Fibroblast of pulmonary artery (primary cell): ENCODE results near the gene BEAN1.
"Not testable (repeated sequence)": the region's sequence is repeated elsewhere in the genome, so short reads cannot be mapped to it uniquely, and the experiment has no call there.

Source experiments
- DNase-seq: peaks from one replicate; pipeline ENCODE4 v3.0.0-alpha.2; 2010; ENCODE audit warnings: low read depth
- H3K4me3 ChIP-seq: replicated peaks from 2 replicates; pipeline ENCODE4 v1.5.1; 2011; ENCODE audit warnings: low read depth, mild to moderate bottlenecking, control low read depth, low read length, moderate library complexity
- TF ChIP-seq, protein P1 (sequence below): IDR thresholded peaks from 2 replicates; pipeline ENCODE4 v1.5.1; 2011; ENCODE audit warnings: mild to moderate bottlenecking, control low read depth, low read length, inconsistent platforms; ENCODE audit errors: missing control alignments

BEAN1 gene

DNA sequence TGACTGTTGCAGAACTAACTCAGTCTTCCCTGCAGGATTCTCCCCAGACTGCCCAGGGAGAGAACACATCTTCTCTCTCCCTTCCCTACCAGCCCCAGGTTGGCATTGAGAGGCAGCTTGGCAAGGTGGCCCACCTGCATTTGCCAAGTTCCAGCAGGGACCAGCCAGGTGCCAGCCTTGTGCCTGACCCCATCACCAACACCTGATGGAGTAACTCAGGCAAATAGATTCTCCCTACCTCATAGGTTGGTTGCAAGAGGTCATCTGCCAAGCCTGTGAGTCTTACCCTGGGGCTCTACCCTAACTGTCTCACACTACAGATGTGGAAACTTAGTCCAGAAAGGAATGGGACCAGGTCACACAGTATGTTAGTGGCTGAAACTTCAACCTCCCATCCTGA lies 20.4 kb downstream of the BEAN1 start:
- TF ChIP-seq, protein P1, sequence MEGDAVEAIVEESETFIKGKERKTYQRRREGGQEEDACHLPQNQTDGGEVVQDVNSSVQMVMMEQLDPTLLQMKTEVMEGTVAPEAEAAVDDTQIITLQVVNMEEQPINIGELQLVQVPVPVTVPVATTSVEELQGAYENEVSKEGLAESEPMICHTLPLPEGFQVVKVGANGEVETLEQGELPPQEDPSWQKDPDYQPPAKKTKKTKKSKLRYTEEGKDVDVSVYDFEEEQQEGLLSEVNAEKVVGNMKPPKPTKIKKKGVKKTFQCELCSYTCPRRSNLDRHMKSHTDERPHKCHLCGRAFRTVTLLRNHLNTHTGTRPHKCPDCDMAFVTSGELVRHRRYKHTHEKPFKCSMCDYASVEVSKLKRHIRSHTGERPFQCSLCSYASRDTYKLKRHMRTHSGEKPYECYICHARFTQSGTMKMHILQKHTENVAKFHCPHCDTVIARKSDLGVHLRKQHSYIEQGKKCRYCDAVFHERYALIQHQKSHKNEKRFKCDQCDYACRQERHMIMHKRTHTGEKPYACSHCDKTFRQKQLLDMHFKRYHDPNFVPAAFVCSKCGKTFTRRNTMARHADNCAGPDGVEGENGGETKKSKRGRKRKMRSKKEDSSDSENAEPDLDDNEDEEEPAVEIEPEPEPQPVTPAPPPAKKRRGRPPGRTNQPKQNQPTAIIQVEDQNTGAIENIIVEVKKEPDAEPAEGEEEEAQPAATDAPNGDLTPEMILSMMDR = no peak

DNA sequence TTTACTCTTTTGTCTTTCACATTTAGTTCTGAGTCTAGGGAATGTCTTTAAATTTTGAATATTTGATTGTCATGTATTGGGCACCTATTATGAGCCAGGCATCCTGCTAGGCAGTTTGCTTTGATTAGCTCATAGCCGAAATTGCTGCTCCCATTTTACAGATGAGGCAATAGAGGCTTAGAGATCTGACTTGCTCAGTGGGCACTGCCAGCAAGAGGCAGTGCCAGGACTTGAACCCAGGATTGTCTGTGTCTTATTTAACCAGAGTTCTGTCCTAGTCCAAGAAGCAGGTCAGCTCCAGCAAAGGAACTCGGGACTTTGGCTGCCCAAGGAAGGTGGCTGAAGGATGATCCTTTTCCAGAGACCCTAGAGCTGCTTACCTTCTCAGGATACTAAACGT lies 24.5 kb downstream of the BEAN1 start:
- no peak overlapping the region for H3K4me3 ChIP-seq
- no peak for DNase-seq
- TF ChIP-seq, protein P1 = no peak

More for the DNA sequence above, 20.4 kb downstream of the BEAN1 start:
- no peak overlapping the region for H3K4me3 ChIP-seq
- DNase-seq = no peak

DNA sequence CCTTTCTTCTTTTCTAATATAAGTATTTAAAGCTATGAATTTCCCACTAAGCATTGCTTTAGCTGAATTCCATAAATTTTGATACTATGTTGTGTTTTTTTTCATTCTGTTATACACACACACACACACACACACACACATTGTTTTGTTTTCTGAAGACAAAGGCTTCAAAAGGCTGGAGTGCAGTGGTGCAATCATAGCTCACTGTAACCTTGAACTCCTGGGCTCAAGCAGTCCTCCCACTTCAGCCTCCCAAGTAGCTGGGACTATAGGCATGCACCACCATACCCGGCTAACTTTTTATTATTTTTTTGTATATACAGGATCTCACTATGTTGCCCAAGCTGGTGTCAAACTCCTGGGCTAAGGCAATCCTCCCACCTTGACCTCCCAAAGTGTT lies 26.1 kb downstream of the BEAN1 start:
- peak; percentile 23 for DNase-seq
- not testable (repeated sequence) for H3K4me3 ChIP-seq

DNA sequence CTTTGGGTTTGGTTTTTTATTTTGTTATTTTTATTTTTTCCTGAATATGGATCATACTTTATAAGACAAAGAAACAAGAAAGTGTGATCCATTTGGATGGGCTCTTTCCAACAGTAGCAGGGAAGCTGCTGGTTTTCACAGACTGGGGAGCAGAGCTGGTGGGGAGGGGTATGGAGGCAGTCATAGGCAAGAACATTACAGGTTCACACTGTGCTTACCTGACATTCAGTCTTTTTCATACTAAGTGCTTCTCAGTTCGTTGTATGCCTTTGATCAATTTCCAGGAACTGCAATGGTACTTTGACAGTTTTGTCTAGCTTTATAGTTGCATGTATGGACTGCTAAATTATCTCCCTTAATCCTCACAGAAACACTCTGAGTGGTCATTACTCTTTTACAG lies 27.7 kb downstream of the BEAN1 start:
- DNase-seq = no peak
- TF ChIP-seq, protein P1 = no peak
- no peak overlapping the region for H3K4me3 ChIP-seq

DNA sequence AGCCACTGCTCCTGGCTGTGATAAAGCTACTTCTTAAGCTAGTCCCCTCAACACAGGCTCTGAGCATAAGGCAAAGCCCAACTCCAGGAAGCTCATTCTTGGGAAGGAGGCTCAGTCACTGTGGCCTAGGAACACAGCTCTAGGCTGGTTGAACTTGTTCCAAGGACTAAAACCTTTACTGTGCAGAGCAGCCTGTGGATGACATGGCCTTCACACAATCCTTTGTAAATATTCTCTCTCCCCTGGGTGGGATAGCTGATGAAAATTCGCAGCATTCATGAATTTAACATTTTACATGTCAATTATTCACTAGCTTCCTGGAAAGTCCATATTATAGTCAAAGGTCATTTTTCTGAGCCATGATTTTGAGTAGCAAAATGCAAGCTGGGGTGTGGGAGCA lies 28.9 kb downstream of the BEAN1 start:
- no peak overlapping the region for H3K4me3 ChIP-seq
- no peak for DNase-seq
- TF ChIP-seq, protein P1 = no peak

DNA sequence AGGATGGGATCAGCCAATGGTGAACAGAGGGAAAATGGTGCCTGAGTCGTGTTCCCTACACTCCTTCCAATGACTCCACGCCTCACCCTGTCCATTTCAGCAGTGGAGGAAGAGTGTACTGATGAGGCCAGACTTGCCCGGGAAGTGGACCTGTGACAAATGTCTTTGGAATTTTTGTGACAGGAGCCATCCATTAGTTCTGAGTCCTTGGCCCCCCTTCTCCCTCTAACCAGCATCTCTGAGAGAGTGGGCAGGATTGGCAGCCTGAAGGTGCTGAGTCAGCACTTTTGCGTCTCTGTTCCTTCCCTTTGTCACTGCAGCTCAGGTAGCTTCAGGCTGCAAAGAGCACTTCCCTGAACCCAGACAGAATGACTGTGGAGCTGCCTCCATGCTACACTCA lies 30.8 kb downstream of the BEAN1 start:
- TF ChIP-seq, protein P1 = no peak
- H3K4me3 ChIP-seq = no peak overlapping the region
- DNase-seq = no peak

DNA sequence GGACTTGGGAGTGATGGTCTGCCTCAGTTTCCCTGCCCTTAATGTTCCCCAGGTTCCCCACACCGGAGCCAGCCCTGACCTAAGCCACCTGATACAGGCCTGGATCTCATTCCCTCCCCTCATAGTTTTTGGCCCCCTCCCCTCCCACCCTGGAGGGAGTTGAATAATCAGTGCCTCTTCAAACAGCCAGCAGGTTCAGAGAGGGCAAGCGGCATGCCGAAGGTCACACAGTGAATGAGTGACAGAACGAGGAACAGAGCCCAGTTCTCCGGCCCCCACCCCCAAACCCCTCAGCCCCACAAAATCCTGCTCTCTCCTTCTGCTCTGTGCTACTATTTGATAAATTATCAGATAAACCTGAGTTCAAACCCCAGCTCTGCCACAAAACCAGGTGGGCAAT lies 31.2 kb downstream of the BEAN1 start:
- H3K4me3 ChIP-seq = no peak overlapping the region
- no peak for DNase-seq
- TF ChIP-seq, protein P1 = no peak

DNA sequence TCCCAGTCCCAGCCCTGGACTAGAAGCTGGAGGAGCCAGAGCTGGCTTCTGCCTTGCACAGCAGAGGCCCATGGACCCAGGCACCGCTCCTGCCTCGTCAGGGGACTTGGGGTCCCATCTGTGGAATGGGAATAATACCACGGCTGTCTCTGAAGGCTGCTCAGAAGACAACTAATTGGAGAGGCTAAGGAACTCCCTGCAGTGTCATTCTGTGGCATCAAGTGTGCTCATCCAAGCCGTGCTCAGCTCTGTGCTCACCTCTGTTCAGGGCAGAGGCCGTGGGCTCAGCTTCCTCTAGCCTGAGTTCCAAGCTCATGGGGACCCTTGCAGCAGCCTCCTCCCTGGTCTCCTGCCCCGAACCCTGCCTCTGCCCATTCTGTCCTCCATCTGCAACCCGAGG lies 31.8 kb downstream of the BEAN1 start:
- DNase-seq = no peak
- TF ChIP-seq, protein P1 = no peak
- no peak overlapping the region for H3K4me3 ChIP-seq
